Stimulated activated CD4-positive, alpha-beta T cell treated with anti-CD3 and anti-CD28 coated beads, Interleukin-4, amount 100 ng/mL, for 48 hours (primary cell): ENCODE data around the gene ATP5PO.

Experiments
- DNase-seq, 2 donors: peaks; one replicate each; pipeline ENCODE4 v3.0.0-alpha.2; 2020; ENCODE audit warnings: low read depth in 2 of 2

The ATP5PO gene

GRCh38 chr21:33899199-33899598, 16.4 kb downstream of the ATP5PO start:
- no peak for DNase-seq

DNA sequence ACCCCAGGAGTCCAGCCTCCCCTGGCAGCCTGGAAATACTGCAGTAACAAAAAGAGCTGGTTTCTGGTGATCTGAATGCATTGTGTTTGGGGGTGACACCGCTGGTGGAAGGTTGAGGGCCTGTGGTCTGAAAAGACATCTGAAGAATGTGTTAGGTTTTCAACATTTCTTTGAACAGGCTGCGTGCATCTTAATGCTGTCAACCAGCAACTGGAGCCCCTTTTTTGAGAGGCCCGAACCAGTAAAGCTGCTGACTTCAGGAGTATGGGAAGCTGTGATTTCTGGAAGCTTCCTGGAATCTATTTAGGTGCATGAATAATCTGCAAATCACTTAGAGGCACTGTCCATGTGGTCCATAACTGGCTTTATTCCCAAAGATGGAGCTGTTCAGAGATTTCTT, 17.0 kb downstream of the ATP5PO start:
- DNase-seq: no peak

GRCh38 chr21:33897739-33898138, 17.9 kb downstream of the ATP5PO start:
- no peak for DNase-seq

- DNase-seq: no peak
Observed at GRCh38 chr21:33897098-33897497, 18.5 kb downstream of the ATP5PO start.

DNA sequence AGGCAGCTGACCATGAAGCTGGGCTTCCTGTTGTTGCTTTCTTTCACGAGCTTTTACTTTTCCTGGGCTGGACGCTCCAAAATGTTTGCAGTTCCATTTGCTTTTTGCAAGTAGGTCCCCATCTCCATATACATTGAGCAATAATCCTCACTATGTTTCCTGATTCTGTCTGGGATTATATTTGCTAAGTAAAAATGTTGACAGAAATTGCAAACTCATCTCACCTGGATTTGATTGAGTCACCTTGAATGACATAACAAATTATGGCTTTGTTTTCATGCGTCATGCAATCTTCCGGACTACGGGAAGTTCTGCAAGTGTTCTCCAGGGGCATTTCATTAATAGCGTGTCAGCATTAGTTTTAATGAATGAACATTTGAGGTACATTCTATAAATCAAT, 18.9 kb downstream of the ATP5PO start:
- DNase-seq: no peak

DNA sequence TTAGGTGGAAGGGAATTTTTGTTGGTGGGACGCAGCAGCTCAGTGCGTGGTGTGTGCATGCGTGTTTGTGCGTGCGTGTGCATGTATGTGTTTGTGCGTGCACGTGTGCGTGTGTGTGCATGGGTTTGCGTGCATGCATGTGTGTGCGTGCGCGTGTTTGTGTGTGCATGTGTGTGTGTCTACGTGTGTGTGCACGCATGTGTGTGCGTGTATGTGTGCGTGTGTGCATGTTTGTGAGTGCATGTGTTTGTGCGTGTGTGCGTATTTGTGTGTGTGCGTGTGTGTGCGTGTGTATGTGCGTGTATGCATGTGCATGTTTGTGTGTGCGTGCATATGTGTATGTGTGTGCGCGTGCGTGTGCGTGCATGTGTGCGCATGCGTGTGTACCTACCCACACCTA, 20.2 kb downstream of the ATP5PO start:
- no peak for DNase-seq

DNA sequence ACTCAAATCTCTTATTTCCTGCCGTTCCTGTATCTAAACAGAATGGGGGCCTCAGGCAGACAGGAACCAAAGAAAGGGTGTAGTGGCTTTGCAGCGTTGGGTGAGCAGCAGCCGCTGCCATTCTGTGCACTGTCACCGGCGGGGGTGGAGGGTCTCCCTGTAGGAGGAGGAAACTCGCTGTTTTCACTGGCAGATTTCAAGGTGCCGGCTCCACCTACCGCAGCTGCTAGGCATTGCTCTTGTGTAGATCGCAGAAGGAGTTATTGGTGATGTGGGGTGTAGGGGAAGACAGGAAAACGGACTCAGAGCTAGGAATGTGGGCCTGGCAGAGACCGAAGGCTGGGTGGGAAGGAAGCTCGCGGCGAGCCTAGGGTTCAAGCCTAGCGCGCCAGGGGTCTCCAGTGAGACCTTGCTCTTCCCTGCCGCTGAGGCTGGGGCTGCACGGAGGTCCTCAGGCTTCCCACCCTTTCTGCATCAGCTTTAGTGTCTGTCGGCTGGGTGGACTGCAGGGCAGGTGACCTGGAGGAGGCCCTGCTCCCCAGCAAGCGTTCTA, 20.8 kb downstream of the ATP5PO start:
- DNase-seq: peak; percentile 60 to 61

- DNase-seq: no peak
Observed at GRCh38 chr21:33893917-33894316, 21.7 kb downstream of the ATP5PO start.

DNA sequence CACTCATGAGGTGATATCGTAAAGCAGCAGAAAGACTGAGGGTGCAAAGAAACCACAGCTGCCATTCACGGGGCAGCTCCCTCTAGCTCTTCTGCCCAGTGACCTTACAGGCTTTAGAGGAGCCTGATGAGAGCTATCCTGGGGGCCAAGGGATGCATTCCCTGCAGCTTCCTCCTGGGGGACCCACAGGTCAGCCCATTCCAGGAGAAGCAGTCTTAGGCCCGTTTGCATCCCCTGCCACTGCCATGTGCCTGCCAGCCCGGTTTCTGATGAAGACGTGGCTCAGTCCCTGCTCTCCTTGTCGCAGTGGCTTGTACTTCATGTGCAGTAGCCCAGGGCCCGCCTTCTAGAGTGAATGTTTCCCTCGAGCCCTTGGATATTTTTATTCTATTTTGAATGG, 22.8 kb downstream of the ATP5PO start:
- DNase-seq: no peak

- no peak for DNase-seq
Observed at GRCh38 chr21:33890187-33890586, 25.4 kb downstream of the ATP5PO start.

GRCh38 chr21:33886321-33886720, 29.3 kb downstream of the ATP5PO start:
- no peak for DNase-seq

GRCh38 chr21:33885172-33885514, 30.5 kb downstream of the ATP5PO start:
- DNase-seq: no peak

DNA sequence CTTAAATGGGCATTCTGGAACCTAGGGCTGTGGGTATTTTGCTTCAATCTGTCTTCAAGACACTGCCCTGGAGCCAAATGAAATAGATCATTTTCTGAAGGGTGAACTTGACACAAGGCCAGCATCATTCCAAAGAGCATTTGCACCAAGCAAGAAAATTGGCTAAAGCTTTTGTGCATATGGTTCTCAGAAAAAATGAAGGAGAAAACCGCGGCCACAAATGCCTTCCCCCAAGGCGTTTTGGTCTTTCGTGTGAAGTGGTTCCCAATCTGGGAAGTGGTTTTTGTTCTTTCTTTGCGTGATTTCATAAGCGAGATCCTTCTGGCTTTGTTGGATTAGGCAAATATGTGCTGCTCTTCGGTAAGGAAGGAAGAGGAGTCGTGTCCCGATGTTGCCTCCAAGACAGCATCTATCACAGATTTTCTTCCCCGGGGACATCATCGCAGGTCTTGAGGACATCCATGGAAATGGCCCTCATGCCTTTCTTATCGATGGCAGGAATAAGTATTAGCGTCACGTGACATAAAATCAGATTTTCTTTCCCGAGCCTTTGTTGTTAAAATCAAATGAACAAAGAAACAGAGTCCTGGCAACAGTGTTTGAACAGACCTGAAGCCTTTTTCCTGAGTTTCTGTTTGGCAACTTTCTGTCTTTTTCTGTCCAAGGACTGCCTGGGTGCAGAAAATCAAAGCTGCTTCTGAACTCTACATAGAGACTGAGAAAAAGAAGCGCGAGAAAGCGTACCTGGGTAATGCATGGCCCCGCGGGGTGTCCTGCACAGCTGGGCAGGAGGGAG, 31.0 kb downstream of the ATP5PO start:
- no peak for DNase-seq

DNA sequence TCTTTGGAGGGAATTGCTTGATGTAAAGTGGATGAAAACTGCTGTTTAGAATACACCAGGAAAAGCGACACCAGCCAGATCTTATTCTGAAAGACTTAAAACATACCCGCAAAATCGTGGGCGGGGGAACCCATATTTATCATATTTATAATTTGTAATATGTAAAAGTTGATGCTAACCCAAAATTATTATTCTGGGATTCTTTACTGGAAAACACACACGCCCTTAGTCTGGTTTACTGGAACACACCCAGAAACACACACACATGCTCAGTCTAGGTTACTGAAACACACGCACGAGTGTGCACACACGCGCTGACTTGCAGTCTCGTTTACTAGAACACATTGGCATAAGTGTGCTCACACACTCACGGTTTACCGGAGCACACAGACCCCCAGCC, 32.5 kb downstream of the ATP5PO start:
- DNase-seq: no peak

DNA sequence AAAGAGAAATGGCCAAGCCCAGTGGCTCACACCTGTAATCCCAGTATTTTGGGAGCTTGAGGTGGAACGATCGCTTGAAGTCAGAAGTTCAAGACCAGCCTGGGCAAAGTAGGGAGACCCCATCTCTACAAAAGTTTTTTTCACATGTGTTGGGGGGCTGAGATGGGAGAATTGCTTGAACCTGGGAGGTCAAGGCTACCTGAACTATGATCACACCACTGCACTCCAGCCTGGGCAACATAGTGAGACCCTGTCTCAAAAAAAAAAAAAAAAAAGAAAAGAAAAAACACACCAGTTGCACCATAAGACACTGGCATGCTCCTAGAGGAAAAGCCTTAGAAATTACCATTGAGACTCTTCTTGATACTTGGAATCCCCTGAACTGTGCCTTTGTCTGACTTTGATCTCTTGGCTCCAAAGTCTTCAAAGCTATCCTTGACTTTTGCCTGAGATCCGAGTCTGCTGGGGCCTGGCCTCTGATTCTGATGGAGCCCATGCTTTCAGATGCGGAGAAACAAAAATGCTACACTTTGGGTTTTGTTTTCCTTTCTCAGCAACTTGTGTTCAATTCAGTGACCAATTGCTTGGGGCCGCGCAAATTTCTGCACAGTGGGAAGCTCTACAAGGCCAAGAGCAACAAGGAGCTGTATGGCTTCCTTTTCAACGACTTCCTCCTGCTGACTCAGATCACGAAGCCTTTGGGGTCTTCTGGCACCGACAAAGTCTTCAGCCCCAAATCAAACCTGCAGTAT, 33.7 kb downstream of the ATP5PO start:
- DNase-seq: no peak

- DNase-seq: no peak
Observed at GRCh38 chr21:33880626-33881025, 35.0 kb downstream of the ATP5PO start.

- no peak for DNase-seq
Observed at GRCh38 chr21:33878824-33879223, 36.8 kb downstream of the ATP5PO start.

DNA sequence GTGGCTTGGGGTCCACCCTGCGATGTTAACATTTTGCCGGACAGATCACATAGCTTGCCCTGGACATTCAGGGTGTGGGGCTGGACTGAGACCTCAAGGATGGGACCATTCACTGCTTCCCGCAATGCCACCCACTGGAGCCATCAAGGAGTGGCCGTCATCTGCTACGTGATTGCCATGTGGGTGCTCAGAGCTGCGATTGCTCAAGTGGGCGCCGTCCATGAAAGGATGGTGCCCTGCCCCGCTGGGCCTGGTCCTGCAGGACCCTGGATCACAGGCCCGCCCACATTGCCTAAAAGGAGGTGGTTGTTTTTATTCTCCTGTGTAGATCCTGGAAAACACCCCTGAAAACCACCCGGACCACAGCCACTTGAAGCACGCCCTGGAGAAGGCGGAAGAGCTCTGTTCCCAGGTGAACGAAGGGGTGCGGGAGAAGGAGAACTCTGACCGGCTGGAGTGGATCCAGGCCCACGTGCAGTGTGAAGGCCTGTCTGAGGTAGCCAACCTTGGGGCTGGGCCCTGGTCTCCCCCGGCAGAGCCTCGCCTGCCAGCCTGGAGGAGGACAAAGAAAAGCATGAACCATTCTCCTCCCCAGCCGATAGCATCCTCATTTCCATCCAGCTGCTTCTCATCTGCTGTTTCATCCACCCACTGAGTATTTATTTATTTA, 40.4 kb downstream of the ATP5PO start:
- no peak for DNase-seq

GRCh38 chr21:33874161-33874560, 41.4 kb downstream of the ATP5PO start:
- DNase-seq: no peak

- no peak for DNase-seq
Observed at GRCh38 chr21:33872881-33873515, 42.6 kb downstream of the ATP5PO start.

DNA sequence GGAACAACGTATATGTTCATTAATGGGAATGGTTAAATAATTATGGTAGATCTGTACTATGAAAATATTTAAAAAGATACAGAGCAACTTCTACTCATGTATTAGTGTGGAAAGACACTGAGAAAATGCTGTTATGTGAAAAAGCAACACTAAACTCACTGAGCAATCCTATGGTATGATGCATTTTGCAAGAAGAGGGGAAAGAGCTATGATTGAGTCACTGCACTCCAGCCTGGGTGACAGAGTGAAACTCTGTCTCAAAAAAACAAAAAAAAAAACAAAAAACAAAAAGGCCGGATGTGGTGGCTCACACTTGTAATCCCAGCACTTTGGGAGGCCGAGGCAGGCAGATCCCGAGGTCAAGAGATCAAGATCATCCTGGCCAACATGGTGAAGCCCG, 44.4 kb downstream of the ATP5PO start:
- no peak for DNase-seq

DNA sequence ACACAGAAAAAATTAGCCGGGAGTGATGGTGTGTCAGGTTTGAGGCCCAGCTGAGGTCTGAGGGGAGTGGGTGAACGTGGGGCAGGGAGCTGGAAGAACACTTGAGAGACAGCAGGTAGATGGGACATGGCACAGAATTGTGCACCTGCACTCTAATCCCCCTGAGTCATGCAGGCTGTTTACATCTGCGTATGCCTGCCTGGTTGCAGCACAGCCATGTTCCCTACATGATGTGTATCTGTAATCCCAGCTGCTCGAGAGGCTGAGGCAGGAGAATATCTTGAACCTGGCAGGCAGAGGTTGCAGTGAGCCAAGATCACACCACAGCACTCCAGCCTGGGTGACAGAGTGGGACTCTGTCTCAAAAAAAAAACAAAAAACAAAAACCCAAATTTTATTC, 44.8 kb downstream of the ATP5PO start:
- DNase-seq: no peak
